Esophagus squamous epithelium (tissue), 4 donors: Measurements from ENCODE around the gene WDR91.

Experiments
- CTCF ChIP-seq, 6 experiments: fragments of 450-650 bp in 4 of 6; fragments of 200-600 bp in 2 of 6; sonication (generic) in 2 of 6; IDR thresholded peaks; one replicate each; pipeline ENCODE4 v1.5.1; 2016 to 2019; ENCODE audit warnings: antibody characterized with exemption in 6 of 6, mild to moderate bottlenecking in 4 of 6, moderate library complexity in 4 of 6
- POLR2A ChIP-seq, 4 donors: fragments of 450-650 bp; IDR thresholded peaks; one replicate each; pipeline ENCODE4 v1.6.1; 2017; ENCODE audit warnings: antibody characterized with exemption in 4 of 4, mild to moderate bottlenecking in 4 of 4, moderate library complexity in 3 of 4

GRCh38 chr7:135215180-135215579 is 3.9 kb upstream of the WDR91 start:
- TF ChIP-seq CTCF (IDR thresholded peaks at IDR 0.05), result no peak
- no peak for TF ChIP-seq POLR2A (IDR thresholded peaks at IDR 0.05)
